ENCODE measurements around the gene NDUFB8. TPM values are rescaled to one million over a fixed set of nuclear protein-coding genes. Genes with fewer than 3 reads are reported as not detected.

The NDUFB8 gene
- polyA plus RNA-seq, 1 experiment: 204 TPM

Other genes starting within 250 kb of the NDUFB8 start
- 48.0 and 75.0 TPM in 2 replicates for gene BLOC1S2, start 243.2 kb downstream of the NDUFB8 start, polyA plus RNA-seq (2011; rRNA removed)
- gene PKD2L1, start 199.6 kb downstream of the NDUFB8 start, polyA plus RNA-seq (2011; rRNA removed): not detected in 2 replicates
- 133 and 148 TPM in 2 replicates for gene SCD, start 182.6 kb downstream of the NDUFB8 start, polyA plus RNA-seq (2011; rRNA removed)
- gene WNT8B, start 66.9 kb downstream of the NDUFB8 start, polyA plus RNA-seq (2011; rRNA removed): not detected in 2 replicates
- gene SEC31B, start 10.0 kb downstream of the NDUFB8 start, polyA plus RNA-seq (2011; rRNA removed): 4.3 and 4.8 TPM in 2 replicates
- 29.7 and 31.0 TPM in 2 replicates for gene HIF1AN, start 6.1 kb upstream of the NDUFB8 start, polyA plus RNA-seq (2011; rRNA removed)
- not detected in 2 replicates for gene PAX2, start 215.7 kb upstream of the NDUFB8 start, polyA plus RNA-seq (2011; rRNA removed)